HS-5 (cell line): ENCODE data around the gene RBKS.
A peak's percentile ranks its signal among the peaks of the same experiment; 100 is the strongest.

Experiments
- DNase-seq: peaks from one replicate; pipeline ENCODE4 v3.0.0-alpha.2; 2012; ENCODE audit warnings: low read depth

Gene RBKS

GRCh38 chr2:27890146-27890923, at the start of gene RBKS, which contains the start of gene BABAM2:
TSS of gene RBKS (minus strand) at chr2:27890387. CDS start at chr2:27890345, 42 bp downstream.
TSS of gene BABAM2 (plus strand) at chr2:27890729. CDS start at chr2:27894557, 3,828 bp downstream.
- DNase-seq = peak; percentile 61

- DNase-seq = no peak
These were observed 44.8 kb upstream of the RBKS start for GRCh38 chr2:27935026-27935425.

GRCh38 chr2:27932396-27932795, 42.2 kb upstream of the RBKS start:
- DNase-seq = no peak

GRCh38 chr2:27931361-27931950, 41.3 kb upstream of the RBKS start:
- DNase-seq = no peak

- no peak for DNase-seq
These were observed 39.8 kb upstream of the RBKS start for GRCh38 chr2:27929916-27930486.

GRCh38 chr2:27925766-27926472, 35.7 kb upstream of the RBKS start:
- DNase-seq = no peak

GRCh38 chr2:27922842-27923241, 32.7 kb upstream of the RBKS start:
- DNase-seq = no peak

- DNase-seq = no peak
These were observed 31.8 kb upstream of the RBKS start for GRCh38 chr2:27921880-27922547.

GRCh38 chr2:27921424-27921823, 31.2 kb upstream of the RBKS start:
- no peak for DNase-seq

- DNase-seq = no peak
These were observed 30.1 kb upstream of the RBKS start for GRCh38 chr2:27920148-27920885.

- no peak for DNase-seq
These were observed 26.3 kb upstream of the RBKS start for GRCh38 chr2:27916293-27916995.

- DNase-seq = no peak
These were observed 25.7 kb upstream of the RBKS start for GRCh38 chr2:27915874-27916273.

- DNase-seq = no peak
These were observed 25.0 kb upstream of the RBKS start for GRCh38 chr2:27915191-27915590.

- DNase-seq = no peak
These were observed 24.6 kb upstream of the RBKS start for GRCh38 chr2:27914805-27915175.

GRCh38 chr2:27914041-27914804, 24.0 kb upstream of the RBKS start:
- DNase-seq = no peak

GRCh38 chr2:27912512-27912911, 22.3 kb upstream of the RBKS start:
- DNase-seq = no peak

- DNase-seq = no peak
These were observed 21.4 kb upstream of the RBKS start for GRCh38 chr2:27911458-27912210.

- DNase-seq = no peak
These were observed 19.7 kb upstream of the RBKS start for GRCh38 chr2:27909901-27910300.

- no peak for DNase-seq
These were observed 17.4 kb upstream of the RBKS start for GRCh38 chr2:27907547-27907946.
